ENCODE results near the gene WBP2NL. TPM values are rescaled to one million over a fixed set of nuclear protein-coding genes. Genes with fewer than 3 reads are reported as not detected.

The WBP2NL gene
- total RNA-seq, 1 donor from 2014 or later, result not detected

- no peak for TF ChIP-seq EZH2 (IDR thresholded peaks at IDR 0.05)
- no peak for TF ChIP-seq EZH2phosphoT487 (IDR thresholded peaks at IDR 0.05)
- Histone ChIP-seq H3K36me3 (no peaks in the 10 kb centered on the region), H3K4me2 (peak overlapping the region; percentile 61), H3K9me3 (ENCODE audit: low read depth) (no peaks in the 10 kb centered on the region), H4K20me1 (ENCODE audit: low read depth) (no peaks in the 10 kb centered on the region), H2AFZ (replicated peaks) (no peak overlapping the region), H3K27me3 (peaks cover under 1% of the 10 kb centered on the region), H3K9ac (no peak overlapping the region), H3F3A (ENCODE audit: low read depth) (peaks cover 38% of the 10 kb centered on the region), H3K79me2 (ENCODE audit: low read depth) (no peaks in the 10 kb centered on the region), H3K4me3 (no peak overlapping the region), H3K4me1 (peaks cover 15% of the 10 kb centered on the region), H3K27ac (no peak overlapping the region)
- Mint-ChIP-seq H3K4me1 (peaks cover 54% of the 10 kb centered on the region), H3K4me3 (peak overlapping the region; percentile 38), H3K27ac (peak overlapping the region; percentile 90), H3K27me3 (ENCODE audit: insufficient read depth, low read depth) (peaks cover 10% of the 10 kb centered on the region), H3K36me3 (peaks cover 2% of the 10 kb centered on the region), H3K9me3 (peaks cover 9% of the 10 kb centered on the region)
- DNase-seq (ENCODE audit: low spot score), result peak; percentile 65
Observed at GRCh38 chr22:41963453-41964111, 35.0 kb upstream of the WBP2NL start.

- no peak for DNase-seq (ENCODE audit: low spot score)
- H3K4me1 Mint-ChIP-seq, result peaks cover 55% of the 10 kb centered on the region
Observed at GRCh38 chr22:41964112-41964491, 34.5 kb upstream of the WBP2NL start.

GRCh38 chr22:41966225-41966606 is 32.4 kb upstream of the WBP2NL start:
- Mint-ChIP-seq H3K27me3 (ENCODE audit: insufficient read depth, low read depth) (peaks cover 10% of the 10 kb centered on the region), H3K9me3 (peaks cover 9% of the 10 kb centered on the region), H3K36me3 (no peaks in the 10 kb centered on the region), H3K4me3 (peak overlapping the region; percentile 52), H3K27ac (peak overlapping the region; percentile 25), H3K4me1 (peaks cover 55% of the 10 kb centered on the region)
- no peak overlapping the region for H3K27ac ChIP-seq
- TF ChIP-seq EZH2phosphoT487 (IDR thresholded peaks at IDR 0.05), result no peak
- no peak for TF ChIP-seq EZH2 (IDR thresholded peaks at IDR 0.05)
- no peak for TF ChIP-seq CTCF (IDR thresholded peaks at IDR 0.05)
- H3K4me3 ChIP-seq, result no peak overlapping the region
- H3K9me3 ChIP-seq (ENCODE audit: low read depth), result no peaks in the 10 kb centered on the region
- no peak overlapping the region for H2AFZ ChIP-seq (replicated peaks)
- H3K36me3 ChIP-seq, result no peaks in the 10 kb centered on the region
- H3K4me1 ChIP-seq, result peaks cover 21% of the 10 kb centered on the region
- H4K20me1 ChIP-seq (ENCODE audit: low read depth), result no peaks in the 10 kb centered on the region
- no peak overlapping the region for H3K4me2 ChIP-seq
- no peak for DNase-seq (ENCODE audit: low spot score)
- H3K9ac ChIP-seq, result no peak overlapping the region
- peaks cover 39% of the 10 kb centered on the region for H3F3A ChIP-seq (ENCODE audit: low read depth)
- H3K79me2 ChIP-seq (ENCODE audit: low read depth), result no peaks in the 10 kb centered on the region
- no peaks in the 10 kb centered on the region for H3K27me3 ChIP-seq

More at GRCh38 chr22:41964112-41964491, 34.5 kb upstream of the WBP2NL start:
- H3K4me3 Mint-ChIP-seq, result peak overlapping the region; percentile 38
- Histone ChIP-seq H3K27ac (no peak overlapping the region), H3K9ac (no peak overlapping the region), H3K27me3 (no peaks in the 10 kb centered on the region), H3K4me2 (peak overlapping the region; percentile 61), H3K9me3 (ENCODE audit: low read depth) (no peaks in the 10 kb centered on the region), H4K20me1 (ENCODE audit: low read depth) (no peaks in the 10 kb centered on the region), H2AFZ (replicated peaks) (no peak overlapping the region), H3F3A (ENCODE audit: low read depth) (peaks cover 39% of the 10 kb centered on the region), H3K79me2 (ENCODE audit: low read depth) (no peaks in the 10 kb centered on the region), H3K4me3 (no peak overlapping the region), H3K36me3 (no peaks in the 10 kb centered on the region), H3K4me1 (peaks cover 18% of the 10 kb centered on the region)
- peaks cover 9% of the 10 kb centered on the region for H3K9me3 Mint-ChIP-seq
- peaks cover 2% of the 10 kb centered on the region for H3K36me3 Mint-ChIP-seq
- peak overlapping the region; percentile 89 for H3K27ac Mint-ChIP-seq
- no peak for TF ChIP-seq CTCF (IDR thresholded peaks at IDR 0.05)
- no peak for TF ChIP-seq EZH2phosphoT487 (IDR thresholded peaks at IDR 0.05)
- no peak for TF ChIP-seq EZH2 (IDR thresholded peaks at IDR 0.05)
- peaks cover 10% of the 10 kb centered on the region for H3K27me3 Mint-ChIP-seq (ENCODE audit: insufficient read depth, low read depth)

- H3K79me2 ChIP-seq (ENCODE audit: low read depth), result no peaks in the 10 kb centered on the region
- no peak overlapping the region for H2AFZ ChIP-seq (replicated peaks)
- Mint-ChIP-seq H3K4me3 (peak overlapping the region; percentile 52), H3K27ac (peak overlapping the region; percentile 25), H3K9me3 (peaks cover 9% of the 10 kb centered on the region), H3K36me3 (no peaks in the 10 kb centered on the region), H3K27me3 (ENCODE audit: insufficient read depth, low read depth) (peaks cover 10% of the 10 kb centered on the region), H3K4me1 (peaks cover 54% of the 10 kb centered on the region)
- no peaks in the 10 kb centered on the region for H3K36me3 ChIP-seq
- H3K27me3 ChIP-seq, result no peaks in the 10 kb centered on the region
- H4K20me1 ChIP-seq (ENCODE audit: low read depth), result no peaks in the 10 kb centered on the region
- H3K27ac ChIP-seq, result no peak overlapping the region
- no peak overlapping the region for H3K4me3 ChIP-seq
- H3F3A ChIP-seq (ENCODE audit: low read depth), result peaks cover 39% of the 10 kb centered on the region
- H3K4me1 ChIP-seq, result peaks cover 21% of the 10 kb centered on the region
- H3K4me2 ChIP-seq, result no peak overlapping the region
- DNase-seq (ENCODE audit: low spot score), result peak; percentile 58
- TF ChIP-seq EZH2 (IDR thresholded peaks at IDR 0.05), result no peak
- TF ChIP-seq CTCF (IDR thresholded peaks at IDR 0.05), result peak; percentile 41
- no peak for TF ChIP-seq EZH2phosphoT487 (IDR thresholded peaks at IDR 0.05)
- no peaks in the 10 kb centered on the region for H3K9me3 ChIP-seq (ENCODE audit: low read depth)
- no peak overlapping the region for H3K9ac ChIP-seq
Observed at GRCh38 chr22:41966607-41967240, 31.9 kb upstream of the WBP2NL start.

All from neural progenitor cell (in vitro differentiated cells).